VCaP (cell line): ENCODE data around the gene ATRNL1.
"Not testable (repeated sequence)": the region's sequence is repeated elsewhere in the genome, so short reads cannot be mapped to it uniquely, and the experiment has no call there.

Source experiments
- H3K27ac ChIP-seq: fragments of 450-650 bp; 2 replicates; pipeline ENCODE4 v1.5.1; 2017
- CTCF ChIP-seq: fragments of 450-650 bp; conservative IDR thresholded peaks from 2 replicates; pipeline ENCODE4 v1.5.1; 2017; ENCODE audit warnings: mild to moderate bottlenecking, moderate library complexity

The ATRNL1 gene

DNA sequence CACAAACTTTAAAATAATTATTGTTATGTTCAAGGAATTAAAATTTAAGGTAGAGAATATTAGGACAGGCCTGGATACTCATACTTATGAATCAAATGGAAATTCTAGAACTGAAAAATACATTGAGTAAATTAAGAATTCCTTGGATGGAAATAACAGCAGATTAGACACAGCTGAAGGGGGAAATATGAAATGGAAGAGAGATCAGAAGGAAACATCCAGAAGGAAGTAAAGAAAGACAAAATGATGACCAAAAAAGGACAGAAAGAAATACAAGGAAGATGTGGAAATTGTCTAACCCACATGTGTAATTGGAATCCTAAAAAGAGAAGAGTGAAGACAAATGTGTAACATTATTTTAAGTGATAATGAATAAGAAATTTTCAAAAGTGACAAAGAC lies 128.9 kb downstream of the ATRNL1 start:
- no peak for TF ChIP-seq CTCF
- H3K27ac ChIP-seq: no peak overlapping the region

DNA sequence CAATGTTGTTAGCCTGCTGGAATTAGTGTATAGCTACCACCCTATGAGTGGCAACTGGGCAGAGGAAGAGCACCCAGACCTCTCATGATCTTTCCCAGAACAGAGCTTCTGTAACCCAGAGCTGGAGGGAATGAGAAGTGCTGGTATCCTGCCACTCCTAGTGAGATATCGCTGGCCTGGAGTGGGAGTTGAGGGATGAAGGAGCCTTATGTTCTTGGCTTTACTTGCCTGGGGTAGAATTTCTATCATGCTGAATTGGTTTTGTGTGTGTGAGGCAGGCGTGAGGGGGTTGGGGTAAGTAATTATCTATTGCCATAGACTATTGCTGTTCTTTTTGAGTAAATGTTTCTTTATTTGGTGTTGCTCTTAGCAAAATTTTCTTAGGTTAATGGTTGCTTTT lies 146.6 kb downstream of the ATRNL1 start:
- no peak for TF ChIP-seq CTCF
- H3K27ac ChIP-seq: no peak overlapping the region

DNA sequence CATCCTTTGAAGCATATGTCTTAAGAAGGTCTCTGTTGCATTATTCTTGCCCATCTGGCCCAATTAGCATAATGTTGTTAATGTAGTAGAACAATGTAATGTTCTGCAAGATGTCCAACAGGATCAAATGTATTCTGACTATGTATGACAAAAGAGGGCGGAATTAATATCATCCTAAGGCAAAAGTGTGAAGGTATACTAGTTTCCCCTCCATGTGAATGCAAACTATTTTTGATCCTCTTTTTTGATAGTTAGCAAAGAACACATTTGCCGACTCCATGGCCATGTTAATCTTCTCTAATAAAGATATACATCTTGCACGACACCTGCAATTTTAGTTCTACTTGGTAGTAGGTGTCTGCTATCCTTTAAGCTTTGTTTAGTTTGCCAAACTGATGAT lies 157.6 kb downstream of the ATRNL1 start:
- TF ChIP-seq CTCF: no peak
- no peak overlapping the region for H3K27ac ChIP-seq

- not testable (repeated sequence) for H3K27ac ChIP-seq
Measured at GRCh38 chr10:115253765-115254164, 160.6 kb downstream of the ATRNL1 start.

- H3K27ac ChIP-seq: no peak overlapping the region
- TF ChIP-seq CTCF: no peak
Measured at GRCh38 chr10:115272482-115272881, 179.3 kb downstream of the ATRNL1 start.

GRCh38 chr10:115278294-115278693 lies 185.1 kb downstream of the ATRNL1 start:
- TF ChIP-seq CTCF: no peak
- H3K27ac ChIP-seq: no peak overlapping the region

- no peak overlapping the region for H3K27ac ChIP-seq
- no peak for TF ChIP-seq CTCF
Measured at GRCh38 chr10:115295213-115295805, 202.1 kb downstream of the ATRNL1 start.

DNA sequence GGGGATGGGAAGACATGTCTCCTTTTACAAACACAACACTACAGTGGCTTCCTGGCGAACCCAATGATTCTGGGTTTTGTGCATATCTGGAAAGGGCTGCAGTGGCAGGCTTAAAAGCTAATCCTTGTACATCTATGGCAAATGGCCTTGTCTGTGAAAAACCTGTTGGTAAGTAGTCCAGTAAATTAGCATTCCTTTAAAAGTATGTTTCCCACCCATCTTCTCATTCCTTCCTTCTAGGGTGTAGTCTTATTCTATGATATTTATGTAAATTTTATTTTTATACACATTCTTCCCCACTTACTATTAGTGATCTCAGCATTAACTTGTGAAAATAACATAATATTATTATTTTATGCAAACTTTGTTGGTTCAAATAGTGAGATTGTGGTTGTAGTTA lies 206.9 kb downstream of the ATRNL1 start:
- TF ChIP-seq CTCF: no peak
- no peak overlapping the region for H3K27ac ChIP-seq

DNA sequence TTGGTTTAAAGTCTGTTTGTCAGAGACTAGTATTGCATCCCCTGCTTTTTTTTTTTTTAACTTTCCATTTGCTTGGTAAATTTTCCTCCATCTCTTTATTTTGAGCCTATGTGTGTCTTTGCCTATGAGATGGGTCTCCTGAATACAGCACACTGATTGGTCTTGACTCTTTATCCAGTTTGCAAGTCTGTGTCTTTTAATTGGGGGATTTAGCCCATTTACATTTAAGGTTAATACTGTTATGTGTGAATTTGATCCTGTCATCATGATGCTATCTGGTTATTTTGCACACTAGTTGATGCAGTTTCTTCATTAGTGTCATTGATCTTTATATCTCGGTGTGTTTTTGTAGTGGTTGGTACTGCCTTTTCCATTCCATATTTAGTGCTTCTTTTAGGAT lies 226.5 kb downstream of the ATRNL1 start:
- peak overlapping the region; percentile 93; the same call in 1 of the 2 replicates for H3K27ac ChIP-seq
